Measurements from ENCODE around the gene CLUH.

The CLUH gene

DNA sequence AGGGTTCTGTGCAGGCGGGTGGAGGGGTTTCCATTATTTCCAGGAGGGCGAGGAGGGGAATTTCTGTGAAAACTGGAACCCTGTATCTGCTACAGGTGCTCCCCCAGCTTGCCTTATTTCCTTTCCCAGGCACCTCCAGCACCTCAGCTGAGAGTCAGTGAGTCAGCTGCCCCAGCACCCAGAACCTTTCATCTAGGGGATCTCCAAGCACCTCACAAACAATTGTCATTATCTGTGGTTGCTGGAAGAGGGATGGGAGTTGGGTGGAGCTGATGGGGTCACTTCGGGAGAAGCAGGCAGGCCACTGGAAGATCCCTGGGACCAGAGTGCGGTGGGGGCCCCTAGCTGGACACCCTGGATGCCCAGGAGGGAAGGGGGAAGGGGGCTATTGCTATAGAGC lies 10.0 kb upstream of the CLUH start:
- DNase-seq = no peak

DNA sequence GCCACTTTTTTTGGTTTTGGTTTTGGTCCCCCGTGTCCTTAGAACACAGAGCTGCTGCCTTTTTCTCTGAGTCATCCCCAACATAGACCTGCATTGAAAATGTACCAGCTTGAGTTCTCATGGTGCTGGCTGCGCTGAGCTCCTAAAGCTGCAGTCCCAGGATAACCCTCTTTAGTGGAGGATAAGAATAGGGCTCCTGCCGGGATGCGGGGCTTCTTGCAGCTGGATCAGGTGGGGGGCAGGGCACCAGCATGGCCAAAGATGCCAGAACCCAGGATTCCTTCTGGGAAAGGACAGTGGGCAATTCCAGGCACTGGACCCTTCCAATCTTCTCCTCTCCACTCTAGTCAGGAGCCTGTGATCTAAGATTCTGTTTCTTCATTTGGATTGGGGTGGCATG lies 8.3 kb upstream of the CLUH start:
- no peak for DNase-seq

DNA sequence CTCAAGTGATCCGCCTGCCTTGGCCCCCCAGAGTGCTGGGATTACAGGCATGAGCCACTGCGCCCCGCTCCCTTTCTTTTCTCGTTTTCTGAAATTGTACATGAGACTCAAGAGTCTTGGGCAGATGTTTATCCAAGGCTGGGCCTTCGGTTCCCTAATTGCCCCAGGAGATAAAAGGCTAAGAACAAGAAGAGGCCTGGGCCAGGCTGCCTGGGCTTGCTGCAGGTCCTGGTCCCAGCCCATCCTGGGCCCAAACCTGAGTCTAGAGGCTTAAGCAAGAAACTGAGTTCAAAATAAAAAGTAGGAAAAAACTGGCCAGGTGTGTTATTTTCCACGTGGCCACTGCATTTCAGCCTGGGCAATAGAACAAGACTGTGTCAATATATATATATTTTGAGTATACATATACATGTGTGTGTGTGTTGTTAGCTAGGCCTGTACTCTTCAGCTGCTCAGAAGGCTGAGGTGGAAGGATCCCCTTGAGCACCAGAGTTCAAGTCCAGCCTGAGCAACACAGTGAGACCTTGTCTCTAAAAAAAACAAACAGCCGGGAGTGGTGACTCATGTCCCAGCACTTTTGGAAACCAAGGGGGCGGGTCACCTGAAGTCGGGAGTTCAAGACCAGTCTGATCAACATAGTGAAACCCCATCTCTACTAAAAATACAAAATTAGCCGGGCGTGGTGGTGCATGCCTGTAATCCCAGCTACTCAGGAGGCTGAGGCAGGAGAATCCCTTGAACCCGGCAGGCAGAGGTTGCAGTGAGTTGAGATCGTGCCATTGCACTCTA lies 6.8 kb upstream of the CLUH start:
- no peak for DNase-seq

- DNase-seq = no peak
Measured at GRCh38 chr17:2716649-2717048, 5.1 kb upstream of the CLUH start.

- no peak for DNase-seq
Measured at GRCh38 chr17:2713881-2714280, 2.3 kb upstream of the CLUH start.

- no peak for DNase-seq
Measured at GRCh38 chr17:2712300-2713043, 908 bp upstream of the CLUH start.

DNA sequence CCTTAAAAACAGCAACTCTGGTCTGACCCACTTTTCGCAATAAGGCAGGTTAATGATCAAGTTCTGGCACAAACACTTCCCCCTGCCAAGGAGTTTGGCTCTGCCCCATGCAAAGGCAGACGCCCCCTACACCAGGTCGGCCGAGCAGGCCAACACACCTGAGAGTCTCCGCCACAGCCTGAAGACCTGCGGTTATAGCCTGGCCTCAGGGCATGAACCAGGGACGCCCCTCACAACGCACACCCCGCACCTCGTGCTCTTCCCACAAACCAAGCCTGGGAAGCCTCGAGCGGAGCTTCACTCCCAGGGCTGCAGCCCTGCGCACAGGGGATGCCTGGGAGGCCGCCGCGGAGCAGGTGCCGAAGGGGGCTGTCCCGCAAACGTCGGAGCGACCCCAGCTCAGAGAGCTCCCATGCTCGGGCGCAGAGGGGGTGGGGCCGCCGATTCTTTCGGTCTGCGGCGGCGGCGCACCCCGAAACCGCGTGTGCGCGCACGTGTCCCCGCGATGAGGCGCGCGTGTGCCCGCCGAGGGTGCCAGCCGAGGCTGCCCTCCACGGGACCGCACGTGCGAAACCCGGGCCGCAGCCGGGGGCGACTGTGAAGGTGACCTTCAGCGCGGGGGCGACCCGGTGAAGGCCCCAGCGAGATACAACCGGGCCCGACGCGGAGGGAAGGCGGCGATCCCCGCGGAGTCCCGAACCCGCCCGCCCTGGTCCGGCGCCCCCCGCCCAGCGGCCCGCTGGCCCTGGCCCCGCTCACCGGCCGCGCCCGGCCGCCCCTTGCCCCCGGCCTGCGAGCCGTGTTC lies 559 bp downstream of the CLUH start:
- no peak for DNase-seq

DNA sequence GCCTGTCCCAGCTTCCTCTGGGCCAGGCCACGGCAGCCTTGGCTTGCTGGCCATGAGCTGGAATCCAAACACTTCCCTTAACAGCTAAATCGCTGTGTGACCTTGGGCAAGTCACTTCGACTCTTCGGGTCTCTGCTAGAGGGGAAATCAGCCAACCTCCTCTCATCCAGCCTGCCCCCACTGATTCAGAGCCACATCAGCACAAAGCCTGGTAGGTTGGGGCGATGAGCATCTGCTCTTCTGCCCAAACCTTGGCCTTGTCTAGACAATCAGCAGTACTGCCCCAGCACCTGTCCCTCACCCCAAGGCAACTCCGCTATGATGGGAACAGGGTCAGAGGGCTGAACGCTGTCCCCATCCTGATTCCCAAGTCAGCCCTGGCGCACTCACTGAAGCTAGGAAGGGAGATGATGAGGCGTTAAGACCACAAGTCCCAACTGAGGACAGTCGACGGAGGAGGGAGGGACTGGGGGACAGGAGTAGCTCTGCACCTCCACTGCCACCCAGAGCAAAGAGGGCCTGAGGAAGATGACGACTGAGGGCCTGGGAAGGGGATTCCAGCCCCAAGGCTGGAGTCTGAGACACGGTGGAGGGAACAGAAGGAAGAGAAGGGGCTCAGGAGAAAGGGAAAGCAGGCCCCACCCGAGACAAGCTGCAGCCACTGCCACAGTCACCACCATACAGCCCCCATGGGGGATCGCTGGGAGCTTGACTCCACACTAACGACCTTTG lies 1.3 kb downstream of the CLUH start:
- DNase-seq = no peak

DNA sequence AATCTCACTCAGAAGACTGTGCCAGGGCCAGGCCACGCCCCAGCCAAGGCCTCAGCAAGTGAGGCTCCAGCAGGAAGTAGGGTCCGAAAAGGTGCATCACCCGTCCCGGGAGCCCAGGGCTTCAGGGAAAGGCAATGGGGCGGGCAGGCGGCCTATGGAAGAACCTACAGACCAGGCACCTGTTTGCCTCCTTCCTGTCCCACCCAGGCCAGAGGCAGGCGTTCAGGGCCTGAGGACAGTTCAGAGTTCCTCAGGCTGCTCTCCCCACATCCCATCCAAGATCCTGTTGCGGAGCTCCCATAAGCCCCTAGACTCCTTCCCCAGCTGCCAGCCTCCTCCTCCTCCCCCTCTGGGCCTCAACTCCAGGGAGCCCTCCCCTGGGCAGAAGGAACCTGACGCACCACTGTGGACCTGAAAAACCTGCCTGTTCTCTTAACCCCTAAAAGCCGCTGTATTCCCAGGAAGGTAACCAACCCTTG lies 2.3 kb downstream of the CLUH start:
- DNase-seq = no peak

DNA sequence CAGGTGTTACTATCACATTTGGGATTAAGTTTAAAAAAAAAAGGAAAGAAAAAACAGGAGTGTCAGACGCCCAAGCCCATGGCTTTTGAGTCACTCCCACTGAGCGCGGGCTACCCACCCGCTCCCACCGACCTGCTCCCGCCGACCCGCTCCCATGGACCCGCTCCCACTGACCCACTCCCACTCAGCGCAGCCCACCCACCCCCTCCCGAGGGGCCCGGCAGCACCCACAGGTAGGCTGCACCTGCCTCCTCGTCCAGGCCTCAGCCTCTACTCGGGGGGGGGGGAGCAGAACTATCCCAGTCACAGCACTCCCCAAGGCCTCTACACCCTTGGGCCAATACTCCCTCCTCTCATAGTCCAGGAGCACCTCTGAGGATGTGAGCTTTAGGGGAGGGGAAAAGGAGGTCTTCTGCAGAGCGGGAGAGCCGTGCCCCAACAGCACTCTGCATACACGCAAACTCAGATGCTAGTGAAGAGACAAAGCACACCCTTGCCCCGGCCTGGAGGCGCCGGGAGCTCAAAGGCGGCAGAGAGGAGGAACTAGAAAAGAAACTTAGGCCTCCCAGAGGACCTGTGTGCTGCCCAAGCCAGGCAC lies 2.9 kb downstream of the CLUH start:
- DNase-seq = no peak

GRCh38 chr17:2707721-2708584 lies 3.6 kb downstream of the CLUH start:
- DNase-seq = no peak

DNA sequence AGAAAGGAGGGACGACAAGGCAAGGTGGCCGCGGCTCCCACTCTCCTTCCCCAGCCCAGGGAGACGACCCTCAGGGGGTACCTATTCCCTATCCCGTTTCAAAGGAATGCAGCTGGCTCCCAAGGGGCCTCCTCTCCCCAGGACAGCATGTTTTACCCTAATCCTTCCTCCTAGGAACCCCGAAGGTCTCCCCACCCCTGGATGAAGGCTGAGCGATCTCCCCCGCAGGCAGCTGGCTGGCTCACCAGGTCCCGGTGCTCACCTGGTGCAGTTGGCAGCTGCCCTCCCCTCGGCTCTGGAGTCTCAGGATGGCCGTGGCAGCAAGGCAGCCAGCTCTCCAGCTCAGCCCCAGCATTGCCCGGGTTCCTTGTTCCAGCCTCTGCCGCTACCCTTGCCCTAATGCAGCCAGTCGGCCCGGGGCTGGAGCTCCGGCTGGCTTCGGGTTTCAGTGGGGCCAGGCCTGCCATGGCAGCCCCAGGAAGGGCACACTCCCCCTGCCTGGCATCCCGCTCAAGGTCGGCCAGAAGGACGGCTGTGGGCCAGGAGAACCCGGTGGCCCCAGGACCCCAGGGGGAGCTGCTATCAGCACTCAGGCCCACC lies 4.6 kb downstream of the CLUH start:
- DNase-seq = no peak

- DNase-seq = no peak
Measured at GRCh38 chr17:2705888-2706795, 5.4 kb downstream of the CLUH start.

GRCh38 chr17:2705263-2705662 lies 6.3 kb downstream of the CLUH start:
- DNase-seq = no peak

DNA sequence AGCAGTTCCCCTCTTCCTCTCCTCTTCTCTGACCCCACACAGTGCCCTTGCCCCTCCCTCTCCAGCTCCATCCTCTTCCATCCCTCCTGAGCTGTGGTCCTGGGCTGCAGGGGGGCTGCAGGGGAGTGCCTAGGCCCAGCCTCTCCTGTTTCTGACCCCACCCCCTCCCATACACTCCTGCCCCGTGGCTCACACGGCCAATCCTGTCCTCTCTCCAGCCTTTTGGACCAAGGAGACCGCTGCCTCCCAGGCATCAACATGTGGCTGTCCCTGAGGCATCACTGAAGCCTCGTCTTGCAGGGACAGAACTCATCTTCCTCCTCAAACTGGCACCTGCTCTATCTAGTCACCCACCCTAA lies 6.7 kb downstream of the CLUH start:
- no peak for DNase-seq

- no peak for DNase-seq
Measured at GRCh38 chr17:2704031-2704889, 7.3 kb downstream of the CLUH start.

GRCh38 chr17:2703606-2704005 lies 8.0 kb downstream of the CLUH start:
- no peak for DNase-seq

GRCh38 chr17:2703181-2703580 lies 8.4 kb downstream of the CLUH start:
- DNase-seq = no peak

All from fibroblast of skin of abdomen (primary cell).